Measurements from ENCODE around the gene ADAMTS7. TPM values are rescaled to one million over a fixed set of nuclear protein-coding genes. Genes with fewer than 3 reads are reported as not detected.
A peak's percentile ranks its signal among the peaks of the same experiment; 100 is the strongest.

ADAMTS7 gene
- total and polyA plus RNA-seq, 2 of the 8 experiments (the other 6 are each of a cell fraction or from before 2014, with no cell fraction given) = 27.9 to 45.2 TPM

GRCh38 chr15:78810362-78811123 lies 721 bp downstream of the ADAMTS7 start:
- FAIRE-seq = no peak
- peak in 1 of 2 experiments; percentile 77 for DNase-seq (ENCODE audit: low read depth in 1 of 2, low spot score in 2 of 2)
- no peak overlapping the region for H4K91ac ChIP-seq (replicated peaks; ENCODE audit: insufficient read length, low read length)
- no peak overlapping the region for H3K56ac ChIP-seq (replicated peaks; ENCODE audit: insufficient read length, low read depth, low read length)
- POLR2A ChIA-PET (ENCODE audit: partially characterized antibody) = interaction anchor here (1.0 to 4.0 kb wide), 8 partner anchors 11 to 191 kb away, joined by 3 to 36 read pairs (median 4); partner anchors contain the start of genes CHRNA3 and MORF4L1
- peak overlapping the region; percentile 69 to 89 for H3K4me2 ChIP-seq (ENCODE audit: insufficient read depth in 1 of 2, low read depth in 2 of 2, low read length in 2 of 2)
- H3K18ac ChIP-seq (ENCODE audit: extremely low read depth, low read length) = peak overlapping the region; percentile 66; the same call in 1 of the 2 replicates
- H4K5ac ChIP-seq (ENCODE audit: insufficient read length, low read depth, low read length) = no peak overlapping the region
- no peaks in the 10 kb centered on the region for H3K9me3 ChIP-seq (ENCODE audit: insufficient read depth in 2 of 2, low read depth in 1 of 2, low read length in 1 of 2)
- peak overlapping the region; percentile 71 to 99 (median 85) for H3K4me3 ChIP-seq (ENCODE audit: extremely low read depth in 1 of 4, insufficient read depth in 2 of 4, low read depth in 3 of 4, low read length in 4 of 4)
- no peak overlapping the region for H2AFZ ChIP-seq (ENCODE audit: low read length)
- H2BK15ac ChIP-seq (ENCODE audit: low read length) = no peak overlapping the region
- peak overlapping the region; percentile 31 to 67 (median 50); a peak in 6 of 7 replicates for H3K9ac ChIP-seq (replicated peaks in 1 of 4; ENCODE audit: extremely low read depth in 1 of 4, low read depth in 3 of 4, low read length in 3 of 4)
- peaks cover 0 to 22% of the 10 kb centered on the region in 2 experiments; a peak in 2 of 4 replicates for H3K79me2 ChIP-seq (ENCODE audit: control insufficient read depth in 1 of 2, insufficient read depth in 2 of 2, low read length in 2 of 2)
- 0 out of 2 replicates have a peak, but pooled peaks have one; percentile 24 for TF ChIP-seq PHF8 (conservative IDR thresholded peaks at IDR 0.05; ENCODE audit: low read depth, low read length)
- TF ChIP-seq KDM4A (IDR thresholded peaks at IDR 0.05; ENCODE audit: low read depth, low read length, severe bottlenecking) = peak; percentile 91
- no peak for TF ChIP-seq CBX8 (IDR thresholded peaks at IDR 0.05; ENCODE audit: borderline replicate concordance, low read depth, low read length)
- no peak for TF ChIP-seq TCF12 (IDR thresholded peaks at IDR 0.05; ENCODE audit: low read depth, low read length)
- peak; percentile 53 for TF ChIP-seq ASH2L (IDR thresholded peaks at IDR 0.05; ENCODE audit: low read length)
- TF ChIP-seq CREB1 (IDR thresholded peaks at IDR 0.05) = no peak
- no peak for TF ChIP-seq HDAC6 (IDR thresholded peaks at IDR 0.05; ENCODE audit: low read depth, low read length)
- TF ChIP-seq NRF1 (IDR thresholded peaks at IDR 0.05; ENCODE audit: low read depth, low read length) = no peak
- no peak for TF ChIP-seq CTBP2 (IDR thresholded peaks at IDR 0.05; ENCODE audit: borderline replicate concordance, insufficient read depth, insufficient read length, low read length)
- TF ChIP-seq MAX (IDR thresholded peaks at IDR 0.05) = 0 out of 2 replicates have a peak, but pooled peaks have one; percentile 15
- no peaks in the 10 kb centered on the region for H3K36me3 ChIP-seq (ENCODE audit: control insufficient read depth in 2 of 4, insufficient read depth in 4 of 4, low read length in 3 of 4)
- 1% methylated on average over 51 of the region's 76 CpGs; no CpG with 5 or more reads in 1 of the 2 experiments for WGBS, 2 experiments (ENCODE audit: extremely low coverage in 1 of 2, insufficient coverage in 1 of 2, insufficient read length in 1 of 2, insufficient replicate concordance in 2 of 2, low coverage in 1 of 2, low lambda C conversion rate in 2 of 2, missing lambda C conversion rate in 1 of 2)
- H3K23me2 ChIP-seq (ENCODE audit: low read depth, low read length) = peaks cover 8% of the 10 kb centered on the region; the same call in 1 of the 2 replicates
- H3K79me1 ChIP-seq (ENCODE audit: low read depth, low read length) = no peaks in the 10 kb centered on the region; the same call in 1 of the 2 replicates
- H2BK5ac ChIP-seq (ENCODE audit: low read depth, low read length) = no peak overlapping the region
- peak overlapping the region; percentile 45 for H4K8ac ChIP-seq (ENCODE audit: extremely low read depth, insufficient read depth, low read length)
- no peak overlapping the region for H2AK5ac ChIP-seq (ENCODE audit: low read depth, low read length)
- no peak overlapping the region for H2BK12ac ChIP-seq (ENCODE audit: low read depth, low read length)
- no peak overlapping the region for H2BK120ac ChIP-seq (replicated peaks; ENCODE audit: low read depth, low read length)
- H4K20me1 ChIP-seq (replicated peaks in 1 of 2; ENCODE audit: control insufficient read depth in 1 of 2, insufficient read depth in 2 of 2, low read length in 2 of 2) = peaks cover 12% of the 10 kb centered on the region in 2 experiments
- no peak overlapping the region for H3K4ac ChIP-seq (replicated peaks; ENCODE audit: insufficient read length, low read depth, low read length)
- no peak overlapping the region for H2BK20ac ChIP-seq (ENCODE audit: low read length)
- H3K4me1 ChIP-seq (replicated peaks in 1 of 4; ENCODE audit: control insufficient read depth in 3 of 4, insufficient read depth in 4 of 4, low read length in 3 of 4) = peaks cover 7 to 18% (median 12%) of the 10 kb centered on the region in 4 experiments
- no peak overlapping the region for H3K23ac ChIP-seq (ENCODE audit: insufficient read length)
- no peak overlapping the region for H3K27ac ChIP-seq (ENCODE audit: low read depth, low read length)
- CTCF ChIA-PET (ENCODE audit: partially characterized antibody) = interaction anchor here (0.7 to 8.0 kb wide), 18 partner anchors 9 to 374 kb away, joined by 3 to 82 read pairs (median 4); no protein-coding TSS in a partner anchor
- peaks cover 0 to 10% (median 6%) of the 10 kb centered on the region in 4 experiments; a peak in 5 of 7 replicates for H3K27me3 ChIP-seq (replicated peaks in 1 of 4; ENCODE audit: control insufficient read depth in 3 of 4, extremely low read depth in 1 of 4, insufficient read depth in 3 of 4, low read length in 3 of 4)
- peak overlapping the region; percentile 68 for H3K14ac ChIP-seq (ENCODE audit: insufficient read length)

Measured in H1 (cell line).